ENCODE data around the gene TRIOBP. TPM values are rescaled to one million over a fixed set of nuclear protein-coding genes. Genes with fewer than 3 reads are reported as not detected.

Gene TRIOBP
- total RNA-seq, 1 donor from 2014 or later: 40.3 TPM

DNA sequence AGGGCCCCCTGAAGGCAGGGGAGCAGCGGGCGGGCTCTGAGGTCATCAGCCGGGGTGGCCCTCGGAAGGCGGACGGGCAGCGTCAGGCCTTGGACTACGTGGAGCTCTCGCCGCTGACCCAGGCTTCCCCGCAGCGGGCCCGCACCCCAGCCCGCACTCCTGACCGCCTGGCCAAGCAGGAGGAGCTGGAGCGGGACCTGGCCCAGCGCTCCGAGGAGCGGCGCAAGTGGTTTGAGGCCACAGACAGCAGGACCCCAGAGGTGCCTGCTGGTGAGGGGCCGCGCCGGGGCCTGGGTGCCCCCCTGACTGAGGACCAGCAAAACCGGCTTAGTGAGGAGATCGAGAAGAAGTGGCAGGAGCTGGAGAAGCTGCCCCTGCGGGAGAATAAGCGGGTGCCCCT lies 60.8 kb downstream of the TRIOBP start:
- no peak for FAIRE-seq
- no peak for TF ChIP-seq CTCF (IDR thresholded peaks at IDR 0.05; ENCODE audit: insufficient read depth, low read length, severe bottlenecking)
- Histone ChIP-seq H3K4me3 (ENCODE audit: low read depth, low read length) (no peak overlapping the region), H3K27me3 (ENCODE audit: control insufficient read depth, insufficient read depth, low read length) (no peaks in the 10 kb centered on the region), H3K36me3 (ENCODE audit: control insufficient read depth, insufficient read depth, low read length) (peaks cover 43% of the 10 kb centered on the region)
- DNase-seq (ENCODE audit: low read depth): no peak

DNA sequence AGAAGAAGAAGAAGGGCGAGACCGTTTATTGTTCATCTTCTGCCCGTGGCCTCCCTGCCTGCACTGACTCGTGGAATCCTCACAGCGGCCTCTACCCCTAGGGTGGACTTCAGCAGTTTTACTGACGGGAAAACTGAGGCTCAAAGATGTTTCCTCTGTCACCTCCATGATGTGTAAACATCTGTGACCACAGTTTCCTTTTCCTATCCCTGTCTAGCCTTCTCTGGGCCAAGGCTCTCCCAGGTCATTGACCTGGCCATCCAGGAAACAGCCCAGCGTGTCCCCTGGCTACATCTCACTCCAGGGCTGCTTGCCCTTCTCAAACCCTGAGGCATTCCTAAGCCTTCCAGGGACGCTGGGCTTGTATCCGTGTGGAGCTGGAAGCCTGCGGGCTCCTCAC lies 61.8 kb downstream of the TRIOBP start:
- no peak for TF ChIP-seq CTCF (IDR thresholded peaks at IDR 0.05; ENCODE audit: insufficient read depth, low read length, severe bottlenecking)
- FAIRE-seq (no peak), DNase-seq (ENCODE audit: low read depth) (no peak)
- H3K4me3 ChIP-seq (ENCODE audit: low read depth, low read length): no peak overlapping the region
- peaks cover 51% of the 10 kb centered on the region for H3K36me3 ChIP-seq (ENCODE audit: control insufficient read depth, insufficient read depth, low read length)
- H3K27me3 ChIP-seq (ENCODE audit: control insufficient read depth, insufficient read depth, low read length): no peaks in the 10 kb centered on the region

- H3K4me3 ChIP-seq (ENCODE audit: low read depth, low read length): no peak overlapping the region
- FAIRE-seq (no peak), DNase-seq (ENCODE audit: low read depth) (no peak)
- H3K27me3 ChIP-seq (ENCODE audit: control insufficient read depth, insufficient read depth, low read length): no peaks in the 10 kb centered on the region
- no peak for TF ChIP-seq CTCF (IDR thresholded peaks at IDR 0.05; ENCODE audit: insufficient read depth, low read length, severe bottlenecking)
- H3K36me3 ChIP-seq (ENCODE audit: control insufficient read depth, insufficient read depth, low read length): peaks cover 49% of the 10 kb centered on the region
Measured at GRCh38 chr22:37759281-37759680, 62.4 kb downstream of the TRIOBP start.

- no peak for DNase-seq (ENCODE audit: low read depth)
- H3K27me3 ChIP-seq (ENCODE audit: control insufficient read depth, insufficient read depth, low read length): no peaks in the 10 kb centered on the region
- FAIRE-seq: no peak
- no peak for TF ChIP-seq CTCF (IDR thresholded peaks at IDR 0.05; ENCODE audit: insufficient read depth, low read length, severe bottlenecking)
- no peak overlapping the region for H3K4me3 ChIP-seq (ENCODE audit: low read depth, low read length)
- H3K36me3 ChIP-seq (ENCODE audit: control insufficient read depth, insufficient read depth, low read length): peaks cover 42% of the 10 kb centered on the region
Measured at GRCh38 chr22:37760152-37760551, 63.3 kb downstream of the TRIOBP start.

GRCh38 chr22:37762389-37762836 lies 65.6 kb downstream of the TRIOBP start:
- no peak for FAIRE-seq
- H3K27me3 ChIP-seq (ENCODE audit: control insufficient read depth, insufficient read depth, low read length): no peaks in the 10 kb centered on the region
- peaks cover 35% of the 10 kb centered on the region for H3K36me3 ChIP-seq (ENCODE audit: control insufficient read depth, insufficient read depth, low read length)
- TF ChIP-seq CTCF (IDR thresholded peaks at IDR 0.05; ENCODE audit: insufficient read depth, low read length, severe bottlenecking): no peak
- DNase-seq (ENCODE audit: low read depth): peak; percentile 44
- no peak overlapping the region for H3K4me3 ChIP-seq (ENCODE audit: low read depth, low read length)

DNA sequence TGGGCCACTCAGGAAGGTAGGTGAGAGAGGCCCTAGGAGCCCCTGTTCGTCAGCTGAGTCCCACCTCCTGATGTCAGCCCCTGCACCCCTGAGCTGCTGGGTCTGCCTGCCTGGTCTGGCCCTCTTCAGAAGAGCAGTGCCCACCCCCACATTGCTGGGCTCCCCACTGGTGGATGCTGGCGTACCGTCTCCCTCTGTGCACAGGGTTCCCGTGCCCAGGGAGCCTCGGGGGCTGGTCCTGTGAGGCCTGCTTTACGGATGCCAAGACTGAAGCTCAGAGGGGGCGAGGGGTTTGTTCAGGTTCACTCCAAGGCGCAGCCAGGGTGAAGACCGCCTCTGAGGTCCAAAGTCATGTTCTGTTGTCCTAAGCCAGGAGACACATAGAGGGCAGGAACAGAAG lies 66.2 kb downstream of the TRIOBP start:
- Histone ChIP-seq H3K4me3 (ENCODE audit: low read depth, low read length) (no peak overlapping the region), H3K27me3 (ENCODE audit: control insufficient read depth, insufficient read depth, low read length) (no peaks in the 10 kb centered on the region), H3K36me3 (ENCODE audit: control insufficient read depth, insufficient read depth, low read length) (peaks cover 35% of the 10 kb centered on the region)
- FAIRE-seq (no peak), DNase-seq (ENCODE audit: low read depth) (no peak)
- TF ChIP-seq CTCF (IDR thresholded peaks at IDR 0.05; ENCODE audit: insufficient read depth, low read length, severe bottlenecking): no peak

All from bronchial epithelial cell (primary cell).